Muscle of leg (tissue), 11 donors: Measurements from ENCODE around the gene INCENP. TPM values are rescaled to one million over a fixed set of nuclear protein-coding genes. Genes with fewer than 3 reads are reported as not detected.

Experiments
- DNase-seq: peaks from one replicate; pipeline ENCODE4 v3.0.0; 2013
- H3K27ac ChIP-seq: one replicate; pipeline ENCODE4 v1.5.1; 2013; ENCODE audit warnings: mild to moderate bottlenecking, low read length, control low read depth
- H3K27me3 ChIP-seq: one replicate; pipeline ENCODE4 v1.6.1; 2013; ENCODE audit warnings: low read length; ENCODE audit not compliant: control insufficient read depth, insufficient read depth
- H3K36me3 ChIP-seq: one replicate; pipeline ENCODE4 v1.6.1; 2013; ENCODE audit warnings: low read length; ENCODE audit not compliant: control insufficient read depth, insufficient read depth
- H3K4me1 ChIP-seq: one replicate; pipeline ENCODE4 v1.6.1; 2013; ENCODE audit warnings: low read length; ENCODE audit not compliant: control insufficient read depth, insufficient read depth
- H3K4me3 ChIP-seq: one replicate; pipeline ENCODE4 v1.5.1; 2013; ENCODE audit warnings: low read length, control low read depth
- H3K9me3 ChIP-seq: replicated peaks from 2 replicates; pipeline ENCODE4 v1.6.1; 2013; ENCODE audit warnings: low read depth, low read length; ENCODE audit not compliant: control insufficient read depth
- WGBS: methylation state at CpG from one replicate; pipeline ENCODE4 v1.1.5; 2013; ENCODE audit warnings: missing lambda C conversion rate; ENCODE audit not compliant: insufficient coverage; 5-methylcytosine and 5-hydroxymethylcytosine counted together
- polyA plus RNA-seq, 8 donors: library from polyadenylated mRNA; unstranded; fragments of 120-200 nt; gene quantifications; one replicate each; pipeline versions ENCODE4 v1.2.1 to v1.2.3, GENCODE V29; 2013; ENCODE audit warnings: inconsistent platforms in 1 of 8, low replicate concordance in 1 of 8; ENCODE audit not compliant: insufficient read length in 8 of 8, insufficient read depth in 1 of 8
- total RNA-seq: library from RNA; stranded (reverse); fragments of 120-200 nt; gene quantifications from one replicate; pipeline ENCODE4 v1.2.4, GENCODE V29; 2013

The INCENP gene
- total and polyA plus RNA-seq, 9 donors, result 11.9 to 27.5 (median 19.8) TPM

DNA sequence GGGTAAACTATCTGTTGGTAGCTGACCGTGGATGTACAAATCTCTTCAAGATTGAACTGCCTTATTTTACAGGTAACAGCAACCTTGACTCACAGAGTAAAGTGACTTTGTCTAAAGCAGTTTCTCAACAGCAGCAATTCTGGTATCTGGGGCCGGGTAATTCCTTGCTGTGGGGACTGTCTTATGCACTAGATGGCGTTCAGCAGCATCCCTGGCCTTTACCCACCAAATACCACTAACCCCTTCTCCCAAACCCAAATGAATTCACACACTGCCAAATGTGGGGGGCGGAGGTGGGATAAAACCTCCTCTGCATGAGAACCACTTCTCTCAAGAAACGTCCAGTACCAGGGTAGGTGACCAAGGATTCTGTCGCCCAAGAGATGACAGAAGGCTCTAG lies 1.7 kb upstream of the INCENP start:
- Histone ChIP-seq H3K27me3 (peaks cover 2% of the 10 kb centered on the region), H3K27ac (no peak overlapping the region), H3K4me1 (peaks cover 17% of the 10 kb centered on the region), H3K36me3 (no peaks in the 10 kb centered on the region), H3K4me3 (no peak overlapping the region), H3K9me3 (no peaks in the 10 kb centered on the region)
- DNase-seq, result no peak
- 71% methylated on average over 3 of the region's 6 CpGs for WGBS

DNA sequence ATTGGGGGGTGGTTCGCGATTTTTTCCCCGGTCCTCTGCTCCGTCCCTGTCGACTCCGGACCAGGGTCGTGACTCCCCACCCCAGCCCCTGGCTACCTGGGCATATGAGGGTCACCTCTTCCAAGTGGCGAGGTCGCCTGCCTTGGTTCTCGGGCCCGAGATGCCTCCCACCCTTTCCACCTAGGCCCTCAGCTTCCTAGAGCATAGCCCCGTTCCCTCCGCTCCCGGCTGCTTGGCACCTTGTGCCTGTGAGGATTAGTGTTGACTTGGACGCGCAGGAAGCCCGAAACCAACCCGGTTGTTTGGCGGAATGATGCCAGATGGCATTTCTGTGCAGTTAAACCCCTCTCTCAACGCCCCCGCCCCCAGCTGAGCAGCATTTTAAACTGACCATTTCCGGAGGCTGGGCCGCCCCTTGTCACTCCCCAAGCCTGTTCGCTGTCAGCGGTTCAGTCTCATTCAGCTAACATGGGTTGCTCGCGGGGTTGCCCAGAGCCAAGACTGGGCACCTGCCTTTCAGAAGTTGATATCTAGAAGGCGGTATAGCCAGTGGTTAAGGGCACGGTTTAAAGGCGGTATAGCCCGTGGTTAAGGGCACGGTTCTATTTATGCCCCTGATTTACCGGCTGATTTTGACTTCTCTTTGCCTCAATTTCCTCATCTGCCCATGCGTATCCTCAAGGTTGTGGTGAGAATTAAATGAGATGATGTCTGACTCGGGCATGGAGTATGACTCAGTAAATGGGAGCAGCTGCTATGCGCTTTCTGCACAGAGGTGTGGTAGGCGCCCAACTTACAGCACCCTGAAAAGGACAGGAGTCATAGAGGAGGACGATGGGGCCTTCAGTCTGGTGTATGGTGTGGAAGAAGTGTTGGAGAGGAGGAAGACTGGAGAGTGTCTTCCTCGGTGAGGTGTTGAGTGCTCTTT lies 639 bp downstream of the INCENP start:
- H3K9me3 ChIP-seq, result no peaks in the 10 kb centered on the region
- peak overlapping the region; percentile 97 for H3K4me3 ChIP-seq
- H3K36me3 ChIP-seq, result peaks cover 15% of the 10 kb centered on the region
- 4% methylated on average over 30 of the region's 39 CpGs for WGBS
- H3K27me3 ChIP-seq, result peaks cover 2% of the 10 kb centered on the region
- H3K27ac ChIP-seq, result peak overlapping the region; percentile 72
- peaks cover 17% of the 10 kb centered on the region for H3K4me1 ChIP-seq
- DNase-seq, result peak; percentile 67

DNA sequence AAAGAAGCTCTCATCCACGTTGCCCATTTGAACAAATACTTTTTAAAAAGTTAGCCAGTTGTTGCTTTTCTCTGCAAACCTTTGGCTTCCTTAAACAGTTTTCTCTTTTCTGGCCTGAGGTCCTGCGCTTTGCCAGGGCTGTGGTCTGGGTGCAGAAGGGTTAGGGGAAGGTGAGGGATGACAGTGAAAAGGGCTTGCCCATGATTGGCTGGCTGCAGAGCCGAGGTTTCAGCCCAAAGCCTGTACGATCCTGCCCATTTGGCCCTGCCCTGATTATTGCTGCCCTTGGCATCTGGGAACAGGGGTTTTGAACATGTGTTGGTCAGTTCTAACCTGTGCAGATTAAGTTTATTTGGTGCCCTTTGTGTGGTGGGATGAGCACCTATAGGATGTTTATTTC lies 1.5 kb downstream of the INCENP start:
- Histone ChIP-seq H3K9me3 (no peaks in the 10 kb centered on the region), H3K4me1 (peaks cover 17% of the 10 kb centered on the region), H3K4me3 (no peak overlapping the region), H3K36me3 (peaks cover 24% of the 10 kb centered on the region), H3K27me3 (no peaks in the 10 kb centered on the region), H3K27ac (no peak overlapping the region)
- DNase-seq, result no peak
- WGBS, result 21% methylated on average over 3 of the region's 4 CpGs

DNA sequence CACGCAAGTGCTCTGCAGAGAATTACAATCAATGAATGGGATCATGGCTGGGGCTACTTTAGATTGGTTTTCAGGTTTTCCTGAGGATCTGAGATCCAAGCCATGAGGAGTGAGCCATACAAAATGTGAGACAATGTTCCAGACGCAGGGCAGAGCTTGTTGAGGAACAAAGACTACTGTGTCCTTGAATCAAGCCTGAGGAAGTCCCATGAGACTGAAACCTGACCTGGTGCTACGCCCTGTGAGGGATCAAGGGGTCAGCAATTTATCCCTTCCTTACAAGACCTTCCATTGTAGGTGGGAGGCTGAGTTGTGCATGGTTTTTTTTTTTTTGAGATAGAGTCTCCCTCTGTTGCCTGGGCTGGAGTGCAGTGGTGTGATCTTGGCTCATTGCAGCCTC lies 2.1 kb downstream of the INCENP start:
- Histone ChIP-seq H3K9me3 (no peaks in the 10 kb centered on the region), H3K27me3 (no peaks in the 10 kb centered on the region), H3K27ac (no peak overlapping the region), H3K4me3 (no peak overlapping the region), H3K36me3 (peaks cover 29% of the 10 kb centered on the region), H3K4me1 (peaks cover 17% of the 10 kb centered on the region)
- no peak for DNase-seq
- 49% methylated on average over 3 of the region's 3 CpGs for WGBS

DNA sequence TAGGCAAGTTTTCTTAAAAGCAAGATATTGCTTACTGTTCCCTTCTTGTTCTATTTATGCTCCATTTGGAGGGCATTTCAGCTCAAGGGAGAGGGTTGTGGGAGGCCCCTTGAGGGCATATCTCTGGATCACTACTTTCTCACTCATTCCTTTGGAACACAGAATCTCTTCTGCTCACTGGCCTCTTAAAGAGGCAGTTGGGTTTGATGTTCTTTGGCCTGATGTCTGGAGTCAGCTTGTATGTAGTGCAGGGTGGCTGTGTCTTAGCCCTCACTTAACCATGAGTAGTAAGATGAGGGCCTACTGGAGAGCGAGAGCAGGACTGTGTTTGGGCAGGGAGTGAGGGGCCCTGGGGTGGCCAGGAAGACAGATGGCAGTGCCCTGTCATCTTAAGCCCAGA lies 3.6 kb downstream of the INCENP start:
- H3K27ac ChIP-seq, result no peak overlapping the region
- no peaks in the 10 kb centered on the region for H3K9me3 ChIP-seq
- H3K4me1 ChIP-seq, result peaks cover 17% of the 10 kb centered on the region
- no peaks in the 10 kb centered on the region for H3K27me3 ChIP-seq
- 88% methylated on average over 1 of the region's 1 CpG for WGBS
- no peak for DNase-seq
- no peak overlapping the region for H3K4me3 ChIP-seq
- peaks cover 36% of the 10 kb centered on the region for H3K36me3 ChIP-seq

DNA sequence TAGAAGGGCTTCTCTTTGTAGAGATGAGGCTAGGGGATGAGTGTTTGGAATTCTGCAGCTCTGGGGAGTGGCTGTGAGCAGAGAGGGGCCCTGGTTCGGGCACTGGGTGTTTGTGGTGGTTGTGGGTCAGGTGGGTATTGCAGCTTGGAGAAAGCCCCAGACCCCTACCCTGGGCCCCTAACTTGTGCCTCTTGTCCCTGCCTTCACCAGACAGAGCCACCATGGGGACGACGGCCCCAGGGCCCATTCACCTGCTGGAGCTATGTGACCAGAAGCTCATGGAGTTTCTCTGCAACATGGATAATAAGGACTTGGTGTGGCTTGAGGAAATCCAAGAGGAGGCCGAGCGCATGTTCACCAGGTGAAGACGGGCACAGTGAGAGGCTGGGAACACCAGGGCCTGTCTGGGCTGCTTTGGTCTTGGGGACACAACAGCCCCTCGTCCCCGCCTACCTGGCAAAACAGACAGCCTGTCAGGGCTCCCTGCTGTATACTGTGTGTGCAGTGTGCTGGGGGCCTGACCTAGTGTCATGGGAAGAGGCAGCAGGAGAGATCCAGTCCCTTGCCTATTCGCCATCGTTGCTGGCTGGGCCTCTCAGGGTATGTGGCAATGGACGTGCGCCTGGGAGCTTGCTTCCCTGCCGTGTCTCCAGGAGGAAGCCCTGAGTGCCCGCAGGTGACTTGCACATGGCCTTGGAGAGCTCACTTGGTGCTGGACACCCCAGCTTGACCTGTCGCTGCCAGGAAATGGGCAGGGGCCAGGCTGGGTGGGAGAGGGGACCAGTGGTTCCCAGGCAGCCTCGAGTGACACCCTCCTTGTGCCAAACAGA lies 4.3 kb downstream of the INCENP start:
- Histone ChIP-seq H3K27me3 (no peaks in the 10 kb centered on the region), H3K27ac (no peak overlapping the region), H3K4me1 (peaks cover 17% of the 10 kb centered on the region), H3K9me3 (no peaks in the 10 kb centered on the region), H3K4me3 (no peak overlapping the region), H3K36me3 (peaks cover 42% of the 10 kb centered on the region)
- WGBS, result 91% methylated on average over 14 of the region's 16 CpGs
- no peak for DNase-seq

DNA sequence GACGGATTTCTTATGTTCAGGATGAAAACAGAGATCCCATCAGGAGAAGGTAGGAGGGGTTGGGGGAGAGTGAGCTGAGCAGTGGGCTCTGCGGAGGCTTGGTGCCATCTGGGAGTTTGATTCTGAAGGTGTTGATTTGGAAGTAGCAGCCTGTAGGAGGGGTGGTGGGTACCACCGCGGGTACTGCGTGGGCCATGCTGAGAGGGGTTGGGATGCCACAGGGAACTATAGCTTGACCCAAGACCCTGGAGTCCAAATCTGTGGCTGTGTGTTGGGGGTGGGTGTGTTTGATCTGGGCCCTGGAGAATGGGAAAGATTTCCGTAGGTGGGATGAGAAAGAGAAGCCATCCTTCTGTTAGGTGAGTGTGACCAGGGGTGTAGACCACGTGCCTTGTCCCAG lies 5.0 kb downstream of the INCENP start:
- no peak overlapping the region for H3K4me3 ChIP-seq
- H3K36me3 ChIP-seq, result peaks cover 48% of the 10 kb centered on the region
- H3K27me3 ChIP-seq, result no peaks in the 10 kb centered on the region
- WGBS, result 88% methylated on average over 5 of the region's 7 CpGs
- peaks cover 17% of the 10 kb centered on the region for H3K4me1 ChIP-seq
- no peak overlapping the region for H3K27ac ChIP-seq
- no peaks in the 10 kb centered on the region for H3K9me3 ChIP-seq
- DNase-seq, result no peak

DNA sequence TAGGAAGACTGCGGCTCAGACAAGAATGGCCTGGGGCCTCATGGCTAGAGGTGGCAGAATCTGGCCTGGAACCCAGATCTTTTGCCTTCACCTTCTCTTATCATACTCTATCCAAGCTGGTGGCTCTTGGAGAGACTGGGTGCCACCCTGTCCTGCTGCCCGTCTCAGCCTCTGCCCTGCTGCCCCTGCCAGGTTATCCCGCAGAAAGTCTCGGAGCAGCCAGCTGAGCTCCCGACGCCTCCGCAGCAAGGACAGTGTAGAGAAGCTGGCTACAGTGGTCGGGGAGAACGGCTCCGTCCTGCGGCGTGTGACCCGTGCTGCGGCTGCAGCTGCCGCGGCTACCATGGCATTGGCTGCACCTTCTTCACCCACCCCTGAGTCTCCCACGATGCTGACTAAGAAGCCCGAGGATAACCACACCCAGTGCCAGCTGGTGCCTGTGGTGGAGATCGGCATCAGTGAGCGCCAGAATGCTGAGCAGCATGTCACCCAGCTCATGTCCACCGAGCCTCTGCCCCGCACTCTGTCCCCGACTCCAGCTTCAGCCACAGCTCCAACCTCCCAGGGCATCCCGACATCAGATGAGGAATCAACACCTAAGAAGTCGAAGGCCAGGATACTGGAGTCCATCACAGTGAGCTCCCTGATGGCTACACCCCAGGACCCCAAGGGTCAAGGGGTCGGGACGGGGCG lies 5.9 kb downstream of the INCENP start:
- Histone ChIP-seq H3K36me3 (peaks cover 52% of the 10 kb centered on the region), H3K27ac (no peak overlapping the region), H3K9me3 (no peaks in the 10 kb centered on the region), H3K27me3 (no peaks in the 10 kb centered on the region), H3K4me1 (peaks cover 13% of the 10 kb centered on the region), H3K4me3 (no peak overlapping the region)
- WGBS, result 93% methylated on average over 28 of the region's 28 CpGs
- DNase-seq, result no peak

DNA sequence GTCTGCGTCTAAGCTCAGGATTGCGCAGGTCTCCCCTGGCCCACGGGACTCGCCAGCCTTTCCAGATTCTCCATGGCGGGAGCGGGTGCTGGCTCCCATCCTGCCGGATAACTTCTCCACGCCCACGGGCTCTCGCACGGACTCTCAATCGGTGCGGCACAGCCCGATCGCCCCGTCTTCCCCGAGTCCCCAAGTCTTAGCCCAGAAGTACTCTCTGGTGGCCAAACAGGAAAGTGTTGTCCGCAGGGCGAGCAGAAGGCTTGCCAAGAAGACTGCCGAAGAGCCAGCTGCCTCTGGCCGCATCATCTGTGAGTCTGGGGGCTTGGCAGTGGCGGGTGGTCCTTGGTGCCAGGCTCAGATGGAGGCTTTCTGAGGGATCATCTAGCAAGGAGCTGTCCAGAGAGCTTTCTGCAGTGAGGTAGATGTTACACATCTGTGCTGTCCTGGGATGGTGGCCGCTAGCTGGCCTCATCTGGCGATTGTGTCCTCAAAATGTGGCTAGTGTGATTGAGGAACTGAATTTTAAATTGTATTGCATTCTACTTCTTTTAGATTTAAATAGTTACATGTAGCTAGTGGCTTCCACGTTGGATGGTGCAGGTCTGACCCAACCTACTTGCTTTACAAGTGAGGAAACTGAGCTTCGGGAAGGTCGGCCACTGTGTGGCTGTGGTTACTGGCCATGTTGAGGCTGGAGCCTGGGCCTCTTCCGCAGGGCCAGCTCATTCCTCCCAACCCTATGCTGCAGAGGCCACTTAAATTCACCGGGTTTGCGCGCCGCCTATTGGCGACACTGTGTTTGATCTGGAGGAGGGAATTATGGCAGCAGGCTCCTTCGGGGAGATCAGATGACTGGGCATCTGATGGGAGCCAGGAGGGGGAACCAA lies 6.7 kb downstream of the INCENP start:
- peaks cover 5% of the 10 kb centered on the region for H3K4me1 ChIP-seq
- no peaks in the 10 kb centered on the region for H3K9me3 ChIP-seq
- WGBS, result 95% methylated on average over 26 of the region's 34 CpGs
- no peak overlapping the region for H3K27ac ChIP-seq
- no peak overlapping the region for H3K4me3 ChIP-seq
- H3K27me3 ChIP-seq, result no peaks in the 10 kb centered on the region
- no peak for DNase-seq
- peaks cover 52% of the 10 kb centered on the region for H3K36me3 ChIP-seq
